Gastroesophageal sphincter (tissue), 4 donors: Measurements from ENCODE around the gene RBBP7. TPM values are rescaled to one million over a fixed set of nuclear protein-coding genes. Genes with fewer than 3 reads are reported as not detected.
A peak's percentile ranks its signal among the peaks of the same experiment; 100 is the strongest.

Experiments used
- ATAC-seq: fragments of 150-250 bp; one replicate; pipeline ENCODE4 v1.9.1; 2016; ENCODE audit warnings: mild to moderate bottlenecking, moderate library complexity
- H3K27ac ChIP-seq, 4 donors: fragments of 200-600 bp; sonication (generic) in 3 of 4; 1 replicate in 3 of 4; 2 replicates in 1 of 4; pipeline ENCODE4 v1.5.1; 2016 to 2019
- H3K27me3 ChIP-seq: fragments of 200-600 bp; sonication (generic); one replicate; pipeline ENCODE4 v1.5.1; 2019
- H3K36me3 ChIP-seq, 2 donors: fragments of 200-600 bp; sonication (generic); one replicate each; pipeline ENCODE4 v1.5.1; 2019; ENCODE audit warnings: control low read depth in 1 of 2
- H3K4me1 ChIP-seq, 3 donors: fragments of 200-600 bp; sonication (generic); 1 replicate in 2 of 3; 2 replicates in 1 of 3; pipeline ENCODE4 v1.5.1; 2016 to 2019; ENCODE audit warnings: control low read depth in 2 of 3
- H3K4me3 ChIP-seq, 2 donors: fragments of 200-600 bp; sonication (generic); one replicate each; pipeline ENCODE4 v1.5.1; 2019; ENCODE audit warnings: mild to moderate bottlenecking in 1 of 2, moderate library complexity in 1 of 2
- H3K9me3 ChIP-seq, 3 donors: fragments of 200-600 bp; sonication (generic); one replicate each; pipeline ENCODE4 v1.5.1; 2017 to 2019; ENCODE audit warnings: control low read depth in 2 of 3
- EP300 ChIP-seq: sonication (generic); formaldehyde crosslinking; IDR thresholded peaks from one replicate; pipeline ENCODE4 v1.6.1; 2017; ENCODE audit warnings: antibody characterized with exemption, mild to moderate bottlenecking
- POLR2A ChIP-seq, 2 donors: fragments of 450-650 bp; IDR thresholded peaks; one replicate each; pipeline ENCODE4 v1.6.1; 2017; ENCODE audit warnings: antibody characterized with exemption in 2 of 2, mild to moderate bottlenecking in 2 of 2, moderate library complexity in 1 of 2
- POLR2AphosphoS5 ChIP-seq: sonication (generic); formaldehyde crosslinking; IDR thresholded peaks from one replicate; pipeline ENCODE4 v1.6.1; 2017; ENCODE audit warnings: antibody characterized with exemption
- WGBS, 2 donors: methylation state at CpG; one replicate each; pipeline ENCODE4 v1.1.5; 2018; ENCODE audit warnings: low coverage in 1 of 2; 5-methylcytosine and 5-hydroxymethylcytosine counted together
- small RNA-seq, 4 donors: library from RNA; depleted of rRNA; stranded (forward); fragments of <200 nt; gene quantifications; one replicate each; pipeline ENCODE3, GENCODE V24; 2016
- total RNA-seq, 4 donors: library from RNA; depleted of rRNA; stranded (reverse); fragments of >200 nt; gene quantifications; one replicate each; pipeline ENCODE4 v1.1.0, GENCODE V29; 2016
- TF ChIP-seq, protein P1 (sequence below), 4 experiments: fragments of 200-600 bp in 2 of 4; fragments of 450-650 bp in 2 of 4; sonication (generic) in 1 of 4; IDR thresholded peaks; one replicate each; pipeline ENCODE4 v1.5.1; 2017 to 2019; ENCODE audit warnings: antibody characterized with exemption in 4 of 4, mild to moderate bottlenecking in 2 of 4, moderate library complexity in 2 of 4

The RBBP7 gene
- total RNA-seq, 4 donors from 2014 or later: 112 to 233 (median 119) TPM

DNA sequence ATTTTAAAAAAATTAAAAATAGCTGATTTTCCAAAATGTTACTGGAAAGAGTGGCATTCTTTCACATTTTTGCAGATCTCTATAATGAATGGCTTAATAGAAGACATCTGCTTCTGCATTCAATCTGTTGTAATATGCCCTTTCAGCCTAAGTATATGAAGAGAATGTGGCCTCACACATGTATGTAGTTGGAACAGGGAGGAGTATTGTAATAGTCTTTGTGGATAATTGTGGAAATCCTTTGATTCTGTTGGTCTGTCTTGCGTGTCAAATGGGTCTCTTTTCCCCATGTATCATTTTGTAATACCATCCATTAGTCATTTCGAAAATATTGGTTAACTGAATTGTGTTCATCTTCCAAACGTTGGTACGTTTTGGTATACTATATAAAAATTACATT, 72.3 kb downstream of the RBBP7 start:
- H3K9me3 ChIP-seq: no peaks in the 10 kb centered on the region
- no peaks in the 10 kb centered on the region for H3K27me3 ChIP-seq
- H3K4me1 ChIP-seq: peaks cover 0 to 8% (median 0%) of the 10 kb centered on the region in 3 donors
- 27 to 85% methylated on average over 2 to 4 of the region's 4 CpGs for WGBS, 2 donors
- peaks cover 0 to 12% of the 10 kb centered on the region in 2 donors for H3K36me3 ChIP-seq
- no peak overlapping the region for H3K4me3 ChIP-seq
- H3K27ac ChIP-seq: no peak overlapping the region
- no peak for ATAC-seq
- TF ChIP-seq, protein P1, sequence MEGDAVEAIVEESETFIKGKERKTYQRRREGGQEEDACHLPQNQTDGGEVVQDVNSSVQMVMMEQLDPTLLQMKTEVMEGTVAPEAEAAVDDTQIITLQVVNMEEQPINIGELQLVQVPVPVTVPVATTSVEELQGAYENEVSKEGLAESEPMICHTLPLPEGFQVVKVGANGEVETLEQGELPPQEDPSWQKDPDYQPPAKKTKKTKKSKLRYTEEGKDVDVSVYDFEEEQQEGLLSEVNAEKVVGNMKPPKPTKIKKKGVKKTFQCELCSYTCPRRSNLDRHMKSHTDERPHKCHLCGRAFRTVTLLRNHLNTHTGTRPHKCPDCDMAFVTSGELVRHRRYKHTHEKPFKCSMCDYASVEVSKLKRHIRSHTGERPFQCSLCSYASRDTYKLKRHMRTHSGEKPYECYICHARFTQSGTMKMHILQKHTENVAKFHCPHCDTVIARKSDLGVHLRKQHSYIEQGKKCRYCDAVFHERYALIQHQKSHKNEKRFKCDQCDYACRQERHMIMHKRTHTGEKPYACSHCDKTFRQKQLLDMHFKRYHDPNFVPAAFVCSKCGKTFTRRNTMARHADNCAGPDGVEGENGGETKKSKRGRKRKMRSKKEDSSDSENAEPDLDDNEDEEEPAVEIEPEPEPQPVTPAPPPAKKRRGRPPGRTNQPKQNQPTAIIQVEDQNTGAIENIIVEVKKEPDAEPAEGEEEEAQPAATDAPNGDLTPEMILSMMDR (IDR thresholded peaks at IDR 0.05): no peak
- TF ChIP-seq EP300 (no peak), POLR2A (IDR thresholded peaks at IDR 0.05) (no peak), POLR2AphosphoS5 (no peak)

GRCh38 chrX:16797358-16797757, 72.8 kb downstream of the RBBP7 start:
- peak; percentile 28 for ATAC-seq
- H3K4me1 ChIP-seq: peaks cover 0 to 8% (median 0%) of the 10 kb centered on the region in 3 donors
- no peak for TF ChIP-seq POLR2A (IDR thresholded peaks at IDR 0.05)
- TF ChIP-seq, protein P1 (IDR thresholded peaks at IDR 0.05): no peak
- no peak for TF ChIP-seq POLR2AphosphoS5
- TF ChIP-seq EP300: no peak
- H3K4me3 ChIP-seq: no peak overlapping the region
- H3K9me3 ChIP-seq: no peaks in the 10 kb centered on the region
- H3K27me3 ChIP-seq: no peaks in the 10 kb centered on the region
- H3K36me3 ChIP-seq: peaks cover 0 to 12% of the 10 kb centered on the region in 2 donors
- no peak overlapping the region for H3K27ac ChIP-seq
- 75 to 81% methylated on average over 2 to 3 of the region's 5 CpGs for WGBS, 2 donors

- ATAC-seq: no peak
- H3K9me3 ChIP-seq: no peaks in the 10 kb centered on the region
- 100% methylated on average over 1 to 2 of the region's 4 CpGs for WGBS, 2 donors
- no peaks in the 10 kb centered on the region for H3K27me3 ChIP-seq
- peaks cover 0 to 12% of the 10 kb centered on the region in 2 donors for H3K36me3 ChIP-seq
- no peak overlapping the region for H3K27ac ChIP-seq
- H3K4me3 ChIP-seq: no peak overlapping the region
- TF ChIP-seq POLR2A (IDR thresholded peaks at IDR 0.05) (no peak), EP300 (no peak), POLR2AphosphoS5 (no peak)
- TF ChIP-seq, protein P1 (IDR thresholded peaks at IDR 0.05): no peak
- peaks cover 0 to 8% (median 0%) of the 10 kb centered on the region in 3 donors for H3K4me1 ChIP-seq
Measured at GRCh38 chrX:16796298-16796697, 73.9 kb downstream of the RBBP7 start.

Small RNA genes lying within 50 kb of the gene (small RNA-seq; reads per million reads assigned to genes)
- 0 reads per million in 4 donors for gene RF00019
- 0 reads per million in 4 donors for gene RNU4-6P
- gene RPL12P49: 0 reads per million in 4 donors

Other genes starting within 250 kb of the RBBP7 start
- gene S100G, start 220.2 kb downstream of the RBBP7 start, total RNA-seq: not detected
- gene CTPS2, start 157.7 kb downstream of the RBBP7 start, total RNA-seq: 10 to 100 TPM; 12.1 to 20.5 (median 14.0) TPM
- gene SYAP1, start 150.8 kb downstream of the RBBP7 start, total RNA-seq: 10 to 100 TPM; 25.4 to 39.1 (median 30.4) TPM
- 10 to 100 TPM in 3 of 4 donors, 1 to 10 TPM in 1; 9.0 to 16.8 (median 14.3) TPM for gene TXLNG, start 83.9 kb downstream of the RBBP7 start, total RNA-seq
- 10 to 100 TPM; 19.8 to 39.8 (median 24.9) TPM for gene REPS2, start 76.3 kb upstream of the RBBP7 start, total RNA-seq